Loucy (cell line): Measurements from ENCODE around the gene DTNBP1.

ENCODE experiments used
- EZH2phosphoT487 ChIP-seq: fragments of 200-600 bp; IDR thresholded peaks from 2 replicates; pipeline ENCODE4 v1.6.1; 2018; ENCODE audit warnings: antibody characterized with exemption, mild to moderate bottlenecking, moderate library complexity, borderline replicate concordance
- TF ChIP-seq, protein P1 (sequence below): fragments of 200-600 bp; sonication (generic); conservative IDR thresholded peaks from 2 replicates; pipeline ENCODE4 v1.5.1; 2014; ENCODE audit warnings: mild to moderate bottlenecking, antibody characterized with exemption, low read length

DNA sequence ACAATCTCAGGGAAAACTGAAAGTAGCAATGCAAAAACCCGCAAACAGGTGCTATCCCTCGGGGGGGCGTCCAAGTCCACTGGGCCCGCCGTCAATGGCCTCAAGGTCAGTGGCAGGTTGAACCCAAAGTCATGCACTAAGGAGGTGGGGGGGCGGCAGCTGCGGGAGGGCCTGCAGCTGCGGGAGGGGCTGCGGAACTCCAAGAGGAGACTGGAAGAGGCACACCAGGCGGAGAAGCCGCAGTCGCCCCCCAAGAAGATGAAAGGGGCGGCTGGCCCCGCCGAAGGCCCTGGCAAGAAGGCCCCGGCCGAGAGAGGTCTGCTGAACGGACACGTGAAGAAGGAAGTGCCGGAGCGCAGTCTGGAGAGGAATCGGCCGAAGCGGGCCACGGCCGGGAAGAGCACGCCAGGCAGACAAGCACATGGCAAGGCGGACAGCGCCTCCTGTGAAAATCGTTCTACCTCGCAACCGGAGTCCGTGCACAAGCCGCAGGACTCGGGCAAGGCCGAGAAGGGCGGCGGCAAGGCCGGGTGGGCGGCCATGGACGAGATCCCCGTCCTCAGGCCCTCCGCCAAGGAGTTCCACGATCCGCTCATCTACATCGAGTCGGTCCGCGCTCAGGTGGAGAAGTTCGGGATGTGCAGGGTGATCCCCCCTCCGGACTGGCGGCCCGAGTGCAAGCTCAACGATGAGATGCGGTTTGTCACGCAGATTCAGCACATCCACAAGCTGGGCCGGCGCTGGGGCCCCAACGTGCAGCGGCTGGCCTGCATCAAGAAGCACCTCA is 166.3 kb downstream of the DTNBP1 start:
- TF ChIP-seq, protein P1, sequence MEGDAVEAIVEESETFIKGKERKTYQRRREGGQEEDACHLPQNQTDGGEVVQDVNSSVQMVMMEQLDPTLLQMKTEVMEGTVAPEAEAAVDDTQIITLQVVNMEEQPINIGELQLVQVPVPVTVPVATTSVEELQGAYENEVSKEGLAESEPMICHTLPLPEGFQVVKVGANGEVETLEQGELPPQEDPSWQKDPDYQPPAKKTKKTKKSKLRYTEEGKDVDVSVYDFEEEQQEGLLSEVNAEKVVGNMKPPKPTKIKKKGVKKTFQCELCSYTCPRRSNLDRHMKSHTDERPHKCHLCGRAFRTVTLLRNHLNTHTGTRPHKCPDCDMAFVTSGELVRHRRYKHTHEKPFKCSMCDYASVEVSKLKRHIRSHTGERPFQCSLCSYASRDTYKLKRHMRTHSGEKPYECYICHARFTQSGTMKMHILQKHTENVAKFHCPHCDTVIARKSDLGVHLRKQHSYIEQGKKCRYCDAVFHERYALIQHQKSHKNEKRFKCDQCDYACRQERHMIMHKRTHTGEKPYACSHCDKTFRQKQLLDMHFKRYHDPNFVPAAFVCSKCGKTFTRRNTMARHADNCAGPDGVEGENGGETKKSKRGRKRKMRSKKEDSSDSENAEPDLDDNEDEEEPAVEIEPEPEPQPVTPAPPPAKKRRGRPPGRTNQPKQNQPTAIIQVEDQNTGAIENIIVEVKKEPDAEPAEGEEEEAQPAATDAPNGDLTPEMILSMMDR = no peak
- TF ChIP-seq EZH2phosphoT487 = no peak
